HEK293T (cell line): Measurements from ENCODE around the gene SEMA3A.

ENCODE experiments used
- ARNT ChIP-seq: fragments of 450-650 bp; IDR thresholded peaks from 2 replicates; pipeline ENCODE4 v1.6.1; 2017; ENCODE audit warnings: mild to moderate bottlenecking
- BHLHE40 ChIP-seq: fragments of 450-650 bp; IDR thresholded peaks from 2 replicates; pipeline ENCODE4 v1.6.1; 2016; ENCODE audit warnings: mild to moderate bottlenecking, moderate library complexity, borderline replicate concordance
- CTBP1 ChIP-seq: fragments of 450-650 bp; IDR thresholded peaks from 2 replicates; pipeline ENCODE4 v1.6.1; 2016; ENCODE audit warnings: borderline replicate concordance
- ELF4 ChIP-seq: fragments of 450-650 bp; IDR thresholded peaks from 2 replicates; pipeline ENCODE4 v1.6.1; 2017; ENCODE audit warnings: antibody characterized with exemption
- FOXA1 ChIP-seq: fragments of 450-650 bp; IDR thresholded peaks from 2 replicates; pipeline ENCODE4 v1.6.1; 2016; ENCODE audit warnings: mild to moderate bottlenecking
- FOXK2 ChIP-seq: fragments of 450-650 bp; IDR thresholded peaks from 2 replicates; pipeline ENCODE4 v1.6.1; 2016; ENCODE audit warnings: mild to moderate bottlenecking
- FOXM1 ChIP-seq: fragments of 450-650 bp; IDR thresholded peaks from 2 replicates; pipeline ENCODE4 v1.6.1; 2017; ENCODE audit warnings: mild to moderate bottlenecking, borderline replicate concordance
- HDGF ChIP-seq: fragments of 450-650 bp; IDR thresholded peaks from 2 replicates; pipeline ENCODE4 v1.6.1; 2017; ENCODE audit warnings: antibody characterized with exemption, borderline replicate concordance
- L3MBTL2 ChIP-seq: fragments of 450-650 bp; conservative IDR thresholded peaks from 2 replicates; pipeline ENCODE4 v1.6.1; 2016; ENCODE audit warnings: mild to moderate bottlenecking
- NFRKB ChIP-seq: fragments of 450-650 bp; IDR thresholded peaks from 2 replicates; pipeline ENCODE4 v1.6.1; 2016; ENCODE audit warnings: mild to moderate bottlenecking, moderate library complexity
- SP1 ChIP-seq: fragments of 450-650 bp; IDR thresholded peaks from 2 replicates; pipeline ENCODE4 v1.6.1; 2017
- SUZ12 ChIP-seq: fragments of 450-650 bp; IDR thresholded peaks from 2 replicates; pipeline ENCODE4 v1.6.1; 2016; ENCODE audit warnings: mild to moderate bottlenecking
- TARDBP ChIP-seq: fragments of 450-650 bp; IDR thresholded peaks from 2 replicates; pipeline ENCODE4 v1.6.1; 2016
- ZNF384 ChIP-seq: fragments of 450-650 bp; IDR thresholded peaks from 2 replicates; pipeline ENCODE4 v1.6.1; 2016

GRCh38 chr7:84044834-84045233, 149.8 kb downstream of the SEMA3A start:
- TF ChIP-seq NFRKB, result no peak
- no peak for TF ChIP-seq ELF4
- TF ChIP-seq BHLHE40, result no peak
- no peak for TF ChIP-seq SUZ12
- no peak for TF ChIP-seq SP1
- TF ChIP-seq HDGF, result no peak
- TF ChIP-seq CTBP1, result no peak
- no peak for TF ChIP-seq FOXA1
- no peak for TF ChIP-seq FOXK2
- no peak for TF ChIP-seq TARDBP
- TF ChIP-seq ARNT, result no peak
- no peak for TF ChIP-seq ZNF384
- TF ChIP-seq FOXM1, result no peak
- no peak for TF ChIP-seq L3MBTL2
